Muscle of leg (tissue), 16 donors: Measurements from ENCODE around the gene PHTF1. TPM values are rescaled to one million over a fixed set of nuclear protein-coding genes. Genes with fewer than 3 reads are reported as not detected.

Experiments
- DNase-seq: peaks from one replicate; pipeline ENCODE4 v3.0.0; 2013
- H3K27ac ChIP-seq: one replicate; pipeline ENCODE4 v1.5.1; 2013; ENCODE audit warnings: mild to moderate bottlenecking, low read length, control low read depth
- H3K27me3 ChIP-seq: one replicate; pipeline ENCODE4 v1.6.1; 2013; ENCODE audit warnings: low read length; ENCODE audit not compliant: control insufficient read depth, insufficient read depth
- H3K36me3 ChIP-seq: one replicate; pipeline ENCODE4 v1.6.1; 2013; ENCODE audit warnings: low read length; ENCODE audit not compliant: control insufficient read depth, insufficient read depth
- H3K4me1 ChIP-seq: one replicate; pipeline ENCODE4 v1.6.1; 2013; ENCODE audit warnings: low read length; ENCODE audit not compliant: control insufficient read depth, insufficient read depth
- H3K4me3 ChIP-seq: one replicate; pipeline ENCODE4 v1.5.1; 2013; ENCODE audit warnings: low read length, control low read depth
- H3K9me3 ChIP-seq: replicated peaks from 2 replicates; pipeline ENCODE4 v1.6.1; 2013; ENCODE audit warnings: low read depth, low read length; ENCODE audit not compliant: control insufficient read depth
- WGBS: methylation state at CpG from one replicate; pipeline ENCODE4 v1.1.5; 2013; ENCODE audit warnings: missing lambda C conversion rate; ENCODE audit not compliant: insufficient coverage; 5-methylcytosine and 5-hydroxymethylcytosine counted together
- long read RNA-seq, 11 donors: transcript quantifications; one replicate each; lab custom pipeline, GENCODE V29; 2026
- polyA plus RNA-seq, 8 donors: library from polyadenylated mRNA; unstranded; fragments of 120-200 nt; gene quantifications; one replicate each; pipeline versions ENCODE4 v1.2.1 to v1.2.3, GENCODE V29; 2013; ENCODE audit warnings: inconsistent platforms in 1 of 8, low replicate concordance in 1 of 8; ENCODE audit not compliant: insufficient read length in 8 of 8, insufficient read depth in 1 of 8
- total RNA-seq: library from RNA; stranded (reverse); fragments of 120-200 nt; gene quantifications from one replicate; pipeline ENCODE4 v1.2.4, GENCODE V29; 2013

The PHTF1 gene
- total RNA-seq (10.9 TPM), polyA plus RNA-seq (10 to 100 TPM; 10.1 to 15.9 (median 11.6) TPM)
- long read RNA-seq, donor 1 = 0 reads
- long read RNA-seq, donor 2 = 0 reads
- long read RNA-seq, donor 3 = 0 reads
- long read RNA-seq, donor 4, partial matches to known transcripts = 0 of 1 reads
- long read RNA-seq, donor 4, other reads (novel, unspliced or antisense) = 0 of 1 reads
- long read RNA-seq, donor 5, partial matches to known transcripts = 0 of 1 reads
- long read RNA-seq, donor 5, other reads (novel, unspliced or antisense) = 0 of 1 reads
- long read RNA-seq, donor 6, full-length matches to known transcripts = 2 of 2 reads
- long read RNA-seq, donor 6, partial matches to known transcripts = 0 of 2 reads
- long read RNA-seq, donor 6, other reads (novel, unspliced or antisense) = 0 of 2 reads
- long read RNA-seq, donor 7 = 0 reads
- long read RNA-seq, donor 8, partial matches to known transcripts = 0 of 1 reads
- long read RNA-seq, donor 8, other reads (novel, unspliced or antisense) = 0 of 1 reads
- long read RNA-seq, donor 9 = 0 reads
- long read RNA-seq, donor 10, partial matches to known transcripts = 0 of 2 reads
- long read RNA-seq, donor 10, other reads (novel, unspliced or antisense) = 0 of 2 reads
- long read RNA-seq, donor 11 = 0 reads

DNA sequence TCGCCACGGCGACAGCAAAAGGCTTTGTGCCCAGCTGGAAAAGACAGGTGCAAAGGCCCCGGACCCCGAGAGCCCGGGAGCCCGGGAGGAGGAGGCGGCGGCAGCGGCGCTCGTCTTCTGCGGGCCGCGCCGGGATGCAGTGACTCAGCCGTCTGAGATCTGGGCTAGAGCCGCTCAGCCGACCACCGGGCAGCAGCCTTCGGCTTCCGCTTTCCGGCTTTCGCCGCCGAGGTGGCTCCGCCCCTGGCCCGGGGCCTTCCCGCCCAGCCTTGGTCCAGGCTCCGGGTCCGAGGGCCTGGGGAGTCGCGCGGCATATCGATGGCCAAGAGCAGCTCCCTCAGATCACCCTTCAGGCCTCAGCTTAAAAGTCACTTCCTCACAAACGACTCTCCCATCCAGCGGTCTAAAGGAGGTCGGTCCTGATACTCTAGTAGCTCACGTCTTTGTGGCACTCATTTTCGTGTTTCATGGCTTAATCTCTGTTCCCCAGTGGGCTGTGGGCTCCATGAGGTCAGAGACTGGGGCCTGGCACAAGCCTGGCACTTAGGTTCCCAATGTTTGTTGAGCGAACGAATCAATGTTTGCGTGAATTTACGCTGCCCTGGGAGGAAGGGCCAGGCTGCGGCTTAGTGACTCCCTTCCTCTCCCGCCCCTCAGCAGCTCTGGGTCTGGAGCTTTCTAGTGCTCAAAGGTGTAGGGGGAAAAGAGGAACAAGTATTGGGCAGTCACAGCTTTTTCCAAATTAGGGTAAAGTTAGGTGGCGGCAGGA, at the start of gene PHTF1:
TSS of gene PHTF1 (minus strand) at position 154 of the 769 bp plus-strand sequence. CDS start 783 bp downstream, outside the sequence.
- peak within 1 kb of the TSS; percentile 99 for H3K27ac ChIP-seq
- peaks cover 8% of the 10 kb centered on the region for H3K4me1 ChIP-seq
- peak within 1 kb of the TSS; percentile 65 for H3K4me3 ChIP-seq
- H3K36me3 ChIP-seq = no peaks in the 10 kb centered on the region
- no peaks in the 10 kb centered on the region for H3K27me3 ChIP-seq
- peak; percentile 83 for DNase-seq
- H3K9me3 ChIP-seq = no peaks in the 10 kb centered on the region
- WGBS = under 1% methylated on average over 42 of the region's 47 CpGs

DNA sequence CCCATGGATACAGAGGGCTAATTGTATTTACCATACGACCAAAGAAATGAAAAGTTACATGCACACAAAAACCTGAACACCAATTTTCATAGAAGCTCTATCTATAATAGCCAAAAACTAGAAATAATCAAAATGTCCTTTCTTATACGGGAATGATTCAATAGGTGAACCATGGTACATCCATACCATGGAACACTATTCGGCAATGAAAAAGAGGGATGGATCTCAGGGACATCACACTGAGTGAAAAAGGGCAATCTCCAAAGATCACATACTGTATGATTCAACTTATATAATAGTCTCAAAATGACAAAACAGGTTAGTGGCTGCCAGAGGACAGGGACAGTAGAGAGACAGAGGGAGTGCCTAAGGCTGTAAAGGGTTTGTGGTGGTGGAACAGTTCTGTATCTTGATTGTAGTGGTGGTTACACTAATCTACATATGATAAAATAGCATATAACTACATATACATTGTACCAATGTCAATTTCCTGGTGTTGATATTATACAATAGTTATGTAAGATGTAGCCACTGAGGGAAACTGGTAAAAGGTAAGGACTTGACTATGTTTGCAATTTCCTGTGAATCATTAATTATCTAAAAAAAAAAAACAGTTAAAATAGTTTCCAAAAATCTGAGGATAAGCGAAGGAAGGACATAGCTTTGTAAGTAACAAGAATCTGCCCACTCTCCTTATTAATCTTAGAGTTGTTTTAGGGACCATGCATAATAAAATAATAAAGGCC, 49.3 kb upstream of the PHTF1 start:
- H3K36me3 ChIP-seq = no peaks in the 10 kb centered on the region
- no peak for DNase-seq
- no peak overlapping the region for H3K27ac ChIP-seq
- H3K27me3 ChIP-seq = no peaks in the 10 kb centered on the region
- H3K9me3 ChIP-seq = no peaks in the 10 kb centered on the region
- WGBS = no CpG with 5 or more reads among the region's 4 CpGs
- H3K4me1 ChIP-seq = peaks cover 5% of the 10 kb centered on the region
- H3K4me3 ChIP-seq = no peak overlapping the region

- no peaks in the 10 kb centered on the region for H3K36me3 ChIP-seq
- H3K4me3 ChIP-seq = no peak overlapping the region
- DNase-seq = no peak
- H3K27ac ChIP-seq = no peak overlapping the region
- peaks cover 3% of the 10 kb centered on the region for H3K4me1 ChIP-seq
- no peaks in the 10 kb centered on the region for H3K27me3 ChIP-seq
- no peaks in the 10 kb centered on the region for H3K9me3 ChIP-seq
- WGBS = 100% methylated on average over 3 of the region's 4 CpGs
Measured at GRCh38 chr1:113805639-113806038, 46.4 kb upstream of the PHTF1 start.

GRCh38 chr1:113805256-113805531, 45.9 kb upstream of the PHTF1 start:
- WGBS = no CpG with 5 or more reads among the region's 6 CpGs
- Histone ChIP-seq H3K9me3 (no peaks in the 10 kb centered on the region), H3K27ac (no peak overlapping the region)

GRCh38 chr1:113804421-113805255, 45.4 kb upstream of the PHTF1 start:
- Histone ChIP-seq H3K4me1 (no peaks in the 10 kb centered on the region), H3K4me3 (no peak overlapping the region), H3K27ac (no peak overlapping the region)

More at GRCh38 chr1:113805256-113805531, 45.9 kb upstream of the PHTF1 start:
- Histone ChIP-seq H3K36me3 (no peaks in the 10 kb centered on the region), H3K4me3 (no peak overlapping the region), H3K4me1 (peaks cover 3% of the 10 kb centered on the region), H3K27me3 (no peaks in the 10 kb centered on the region)
- DNase-seq = no peak

GRCh38 chr1:113802367-113803007, 43.2 kb upstream of the PHTF1 start:
- Histone ChIP-seq H3K4me3 (no peak overlapping the region), H3K27ac (no peak overlapping the region), H3K27me3 (no peaks in the 10 kb centered on the region), H3K36me3 (no peaks in the 10 kb centered on the region), H3K4me1 (no peaks in the 10 kb centered on the region), H3K9me3 (no peaks in the 10 kb centered on the region)
- no peak for DNase-seq
- no CpG with 5 or more reads among the region's 3 CpGs for WGBS

More at GRCh38 chr1:113804421-113805255, 45.4 kb upstream of the PHTF1 start:
- no peaks in the 10 kb centered on the region for H3K9me3 ChIP-seq
- no peaks in the 10 kb centered on the region for H3K27me3 ChIP-seq
- 87% methylated on average over 4 of the region's 8 CpGs for WGBS
- DNase-seq = no peak
- H3K36me3 ChIP-seq = no peaks in the 10 kb centered on the region

GRCh38 chr1:113800487-113800886, 41.2 kb upstream of the PHTF1 start:
- Histone ChIP-seq H3K36me3 (peaks cover 2% of the 10 kb centered on the region), H3K4me3 (no peak overlapping the region), H3K9me3 (no peaks in the 10 kb centered on the region), H3K27ac (no peak overlapping the region), H3K4me1 (no peaks in the 10 kb centered on the region), H3K27me3 (no peaks in the 10 kb centered on the region)
- no CpG with 5 or more reads among the region's 3 CpGs for WGBS
- no peak for DNase-seq

DNA sequence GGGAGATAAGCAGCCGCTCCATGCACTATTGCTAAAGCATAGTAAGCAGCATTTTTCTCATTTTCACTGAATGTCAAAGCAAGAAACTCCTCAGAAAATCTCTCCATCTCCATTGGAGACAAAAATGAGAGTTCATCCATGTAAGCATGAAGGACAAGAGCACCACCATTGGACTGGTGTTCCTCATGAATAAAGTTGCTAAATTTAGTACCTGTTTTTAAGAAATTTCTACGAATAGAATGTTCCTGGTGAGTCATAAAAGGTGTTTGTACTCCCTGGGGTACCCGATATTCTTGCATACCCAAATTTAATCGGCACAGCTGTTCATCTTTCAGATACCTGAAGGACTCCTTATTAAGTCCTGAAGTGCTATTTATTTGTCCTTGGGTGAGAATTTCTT, 38.2 kb upstream of the PHTF1 start:
- H3K4me1 ChIP-seq = no peaks in the 10 kb centered on the region
- H3K27ac ChIP-seq = no peak overlapping the region
- peaks cover 3% of the 10 kb centered on the region for H3K36me3 ChIP-seq
- DNase-seq = no peak
- H3K27me3 ChIP-seq = no peaks in the 10 kb centered on the region
- no peaks in the 10 kb centered on the region for H3K9me3 ChIP-seq
- H3K4me3 ChIP-seq = no peak overlapping the region
- 100% methylated on average over 3 of the region's 4 CpGs for WGBS
